Endothelial cell of umbilical vein (primary cell): ENCODE measurements around the gene SNX10. TPM values are rescaled to one million over a fixed set of nuclear protein-coding genes. Genes with fewer than 3 reads are reported as not detected.
A peak's percentile ranks its signal among the peaks of the same experiment; 100 is the strongest.

Experiments
- BruUV-seq: library from RNA; stranded (reverse); fragments of 400-500 nt; replicated peaks from 2 replicates; lab custom pipeline; 2021; lab: Mats Ljungman, UMichigan
- CTCF ChIA-PET: fragments of 300-600, 350-600 bp; sonication (Branson Sonifier 250); formaldehyde crosslinking; loops from one replicate; lab custom pipeline; 2021; ENCODE audit warnings: antibody characterized with exemption, inconsistent platforms; lab: Charles Lee
- POLR2A ChIA-PET: fragments of 300-600, 350-600 bp; sonication (Branson Sonifier 250); formaldehyde crosslinking; loops from one replicate; lab custom pipeline; 2021; ENCODE audit warnings: antibody characterized with exemption, inconsistent platforms; lab: Charles Lee
- DNase-seq: peaks from one replicate; pipeline ENCODE4 v3.0.0-alpha.2; 2011; ENCODE audit warnings: low read depth, low spot score
- FAIRE-seq: peaks from 2 replicates; lab custom pipeline; 2011; peaks lifted over from hg19 to GRCh38; lab: Jason Lieb, UNC
- H2AFZ ChIP-seq: 2 replicates; pipeline ENCODE4 v1.6.0; 2012; ENCODE audit warnings: low read depth, low read length, control low read depth, inconsistent platforms
- H3K27ac ChIP-seq: 2 replicates; pipeline ENCODE4 v1.5.1; 2011; ENCODE audit warnings: low read depth, mild to moderate bottlenecking, control low read depth, low read length, moderate library complexity; ENCODE audit not compliant: insufficient read depth
- H3K27me3 ChIP-seq, 2 experiments: 2 replicates each; pipeline versions ENCODE4 v1.6.0 to v1.6.1; 2011; ENCODE audit warnings: low read length in 2 of 2, mixed read lengths in 1 of 2; ENCODE audit not compliant: control insufficient read depth in 2 of 2, insufficient read depth in 2 of 2
- H3K36me3 ChIP-seq, 2 experiments: 2 replicates in 1 of 2; 3 replicates in 1 of 2; pipeline ENCODE4 v1.5.1; 2011; ENCODE audit warnings: low read length in 2 of 2, mild to moderate bottlenecking in 1 of 2, moderate library complexity in 1 of 2; ENCODE audit not compliant: control insufficient read depth in 2 of 2, insufficient read depth in 2 of 2; ENCODE audit errors: extremely low read depth in 1 of 2
- H3K4me1 ChIP-seq: 3 replicates; pipeline ENCODE4 v1.5.1; 2011; ENCODE audit warnings: mild to moderate bottlenecking, low read length; ENCODE audit not compliant: control insufficient read depth, insufficient read depth; ENCODE audit errors: extremely low read depth
- H3K4me2 ChIP-seq: 2 replicates; pipeline ENCODE4 v1.6.1; 2011; ENCODE audit warnings: low read length, control low read depth, mixed read lengths; ENCODE audit not compliant: insufficient read depth
- H3K4me3 ChIP-seq, 3 experiments: fragments of 200-600 bp in 1 of 3; sonication (generic), shearing (Covaris generic) in 1 of 3; replicated peaks in 1 of 3; 2 replicates each; pipeline ENCODE4 v1.5.1; 2011 to 2016; ENCODE audit warnings: control low read depth in 3 of 3, low read length in 3 of 3, mild to moderate bottlenecking in 2 of 3, inconsistent platforms in 1 of 3, low read depth in 1 of 3, moderate library complexity in 1 of 3; ENCODE audit not compliant: insufficient read depth in 1 of 3
- H3K79me2 ChIP-seq: 2 replicates; pipeline ENCODE4 v1.6.0; 2012; ENCODE audit warnings: low read length, inconsistent platforms; ENCODE audit not compliant: control insufficient read depth, insufficient read depth
- H3K9ac ChIP-seq: replicated peaks from 2 replicates; pipeline ENCODE3; 2011; ENCODE audit warnings: low read length, control low read depth; ENCODE audit not compliant: insufficient read depth; ENCODE audit errors: extremely low read depth
- H3K9me1 ChIP-seq: replicated peaks from 3 replicates; pipeline ENCODE4 v1.6.0; 2011; ENCODE audit warnings: mild to moderate bottlenecking, low read length; ENCODE audit not compliant: control insufficient read depth, insufficient read depth; ENCODE audit errors: extremely low read depth
- H3K9me3 ChIP-seq: replicated peaks from 2 replicates; pipeline ENCODE4 v1.5.1; 2012; ENCODE audit warnings: low read length, inconsistent platforms; ENCODE audit not compliant: control insufficient read depth, insufficient read depth
- H4K20me1 ChIP-seq: replicated peaks from 2 replicates; pipeline ENCODE3; 2011; ENCODE audit warnings: mild to moderate bottlenecking, low read length; ENCODE audit not compliant: control insufficient read depth, insufficient read depth; ENCODE audit errors: extremely low read depth
- EZH2 ChIP-seq: IDR thresholded peaks from 2 replicates; pipeline ENCODE4 v1.6.1; 2012; ENCODE audit warnings: borderline replicate concordance, low read depth, mild to moderate bottlenecking, moderate library complexity, low read length, inconsistent platforms; ENCODE audit not compliant: severe bottlenecking
- FOS ChIP-seq: IDR thresholded peaks from 2 replicates; pipeline ENCODE4 v1.6.1; 2011; ENCODE audit warnings: mild to moderate bottlenecking, low read length, moderate library complexity, borderline replicate concordance; ENCODE audit not compliant: insufficient read depth
- GATA2 ChIP-seq: IDR thresholded peaks from 2 replicates; pipeline ENCODE4 v1.7.0; 2011; ENCODE audit warnings: low read depth, mild to moderate bottlenecking, moderate library complexity, mixed read lengths, low read length; ENCODE audit not compliant: insufficient read length, insufficient read depth
- JUN ChIP-seq: IDR thresholded peaks from 2 replicates; pipeline ENCODE4 v1.6.1; 2011; ENCODE audit warnings: borderline replicate concordance, low read depth; ENCODE audit not compliant: insufficient read length, insufficient read depth
- MYC ChIP-seq: IDR thresholded peaks from one replicate; pipeline ENCODE4 v1.6.1; 2011; ENCODE audit warnings: mild to moderate bottlenecking, low read depth, low read length
- POLR2A ChIP-seq: IDR thresholded peaks from 2 replicates; pipeline ENCODE4 v1.6.1; 2012; ENCODE audit warnings: low read depth, mild to moderate bottlenecking, control low read depth, low read length
- POLR2AphosphoS5 ChIP-seq: IDR thresholded peaks from 2 replicates; pipeline ENCODE4 v1.6.1; 2012; ENCODE audit warnings: low read depth, mild to moderate bottlenecking, control low read depth, low read length, moderate library complexity; ENCODE audit not compliant: insufficient read depth
- dilution Hi-C: fragments of 300-500 bp; cut with MboI; formaldehyde crosslinking; loops from one replicate; pipeline ENCODE4 v1.15.0; 2019; ENCODE audit warnings: low sequenced_read_pairs; ENCODE audit not compliant: extremely low pct_ligation_motif_present
- intact Hi-C: fragments of 100-400 bp; cut with micrococcal nuclease; formaldehyde crosslinking; loops from one replicate; pipeline ENCODE4 v1.10.0; 2022
- polyA plus RNA-seq, 4 experiments: library from polyadenylated mRNA; depleted of rRNA in 3 of 4; stranded (reverse) in 3 of 4; unstranded in 1 of 4; fragments of >200 nt; gene quantifications; 2 replicates each; pipeline versions ENCODE4 v1.2.1 to v1.2.3, GENCODE V29; 2011 to 2012; ENCODE audit warnings: missing spikeins in 1 of 4
- total RNA-seq: library from RNA; stranded (reverse); gene quantifications from 2 replicates; pipeline ENCODE4 v1.2.3, GENCODE V29; 2021
- TF ChIP-seq, protein P1 (sequence below), 2 donors: IDR thresholded peaks; 1 replicate in 1 of 2; 2 replicates in 1 of 2; pipeline ENCODE4 v1.5.1; 2011; ENCODE audit warnings: low read length in 2 of 2, mild to moderate bottlenecking in 2 of 2, moderate library complexity in 2 of 2, control low read depth in 1 of 2, inconsistent platforms in 1 of 2, low read depth in 1 of 2; ENCODE audit not compliant: insufficient read depth in 1 of 2; ENCODE audit errors: extremely low read depth in 1 of 2
- TF ChIP-seq, protein P2 (sequence below): IDR thresholded peaks from 2 replicates; pipeline ENCODE4 v1.6.1; 2011; ENCODE audit not compliant: insufficient read depth, insufficient read length

SNX10 gene
- total and polyA plus RNA-seq, 2 donors (not counting 3 experiments of a cell fraction or from before 2014, with no cell fraction given) = 0.25 to 0.80 TPM

DNA sequence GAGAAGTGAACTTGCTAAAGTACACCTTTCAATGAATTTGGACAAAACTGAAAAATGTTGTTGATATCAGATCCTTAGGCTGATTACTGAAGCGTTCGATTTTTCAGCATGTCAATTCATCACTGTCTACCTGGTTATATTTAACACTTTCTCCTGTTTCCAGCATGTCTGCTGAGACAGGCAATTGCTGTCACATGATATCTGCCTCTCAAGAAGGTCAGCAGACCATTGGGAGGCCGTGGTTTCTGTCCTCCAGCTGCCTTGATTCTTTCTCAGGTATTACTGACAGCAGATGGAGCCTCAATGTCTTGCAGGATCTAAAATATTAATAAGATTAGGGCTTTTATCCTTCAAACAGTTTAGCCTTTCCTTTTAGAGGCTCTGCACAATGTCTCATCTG, 127.5 kb downstream of the SNX10 start:
- H3K27me3 ChIP-seq = no peaks in the 10 kb centered on the region
- H3K4me3 ChIP-seq = no peak overlapping the region
- no peaks in the 10 kb centered on the region for H3K36me3 ChIP-seq
- POLR2A ChIA-PET = no interaction called here
- dilution Hi-C loops (no loop called here), intact Hi-C loops (loop anchor here (5.0 kb wide), 1 partner anchor 743 kb away; no protein-coding TSS in a partner anchor)
- H3K9ac ChIP-seq = no peak overlapping the region
- BruUV-seq = no TSS peak
- H3K79me2 ChIP-seq = no peaks in the 10 kb centered on the region
- H3K4me1 ChIP-seq = peaks cover 23% of the 10 kb centered on the region
- CTCF ChIA-PET = no interaction called here
- no peak for TF ChIP-seq POLR2AphosphoS5
- TF ChIP-seq FOS = no peak
- no peak for TF ChIP-seq POLR2A
- TF ChIP-seq GATA2 = no peak
- no peak for TF ChIP-seq MYC
- no peak for TF ChIP-seq EZH2
- TF ChIP-seq, protein P1, sequence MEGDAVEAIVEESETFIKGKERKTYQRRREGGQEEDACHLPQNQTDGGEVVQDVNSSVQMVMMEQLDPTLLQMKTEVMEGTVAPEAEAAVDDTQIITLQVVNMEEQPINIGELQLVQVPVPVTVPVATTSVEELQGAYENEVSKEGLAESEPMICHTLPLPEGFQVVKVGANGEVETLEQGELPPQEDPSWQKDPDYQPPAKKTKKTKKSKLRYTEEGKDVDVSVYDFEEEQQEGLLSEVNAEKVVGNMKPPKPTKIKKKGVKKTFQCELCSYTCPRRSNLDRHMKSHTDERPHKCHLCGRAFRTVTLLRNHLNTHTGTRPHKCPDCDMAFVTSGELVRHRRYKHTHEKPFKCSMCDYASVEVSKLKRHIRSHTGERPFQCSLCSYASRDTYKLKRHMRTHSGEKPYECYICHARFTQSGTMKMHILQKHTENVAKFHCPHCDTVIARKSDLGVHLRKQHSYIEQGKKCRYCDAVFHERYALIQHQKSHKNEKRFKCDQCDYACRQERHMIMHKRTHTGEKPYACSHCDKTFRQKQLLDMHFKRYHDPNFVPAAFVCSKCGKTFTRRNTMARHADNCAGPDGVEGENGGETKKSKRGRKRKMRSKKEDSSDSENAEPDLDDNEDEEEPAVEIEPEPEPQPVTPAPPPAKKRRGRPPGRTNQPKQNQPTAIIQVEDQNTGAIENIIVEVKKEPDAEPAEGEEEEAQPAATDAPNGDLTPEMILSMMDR (IDR thresholded peaks at IDR 0.05; ENCODE audit: extremely low read depth in 1 of 2, insufficient read depth in 1 of 2, low read depth in 1 of 2, low read length in 2 of 2) = no peak
- TF ChIP-seq, protein P2, sequence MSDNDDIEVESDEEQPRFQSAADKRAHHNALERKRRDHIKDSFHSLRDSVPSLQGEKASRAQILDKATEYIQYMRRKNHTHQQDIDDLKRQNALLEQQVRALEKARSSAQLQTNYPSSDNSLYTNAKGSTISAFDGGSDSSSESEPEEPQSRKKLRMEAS = no peak
- TF ChIP-seq JUN = no peak
- no peaks in the 10 kb centered on the region for H4K20me1 ChIP-seq
- no peak overlapping the region for H2AFZ ChIP-seq
- H3K9me1 ChIP-seq = no peaks in the 10 kb centered on the region
- no peaks in the 10 kb centered on the region for H3K9me3 ChIP-seq
- DNase-seq = no peak
- H3K27ac ChIP-seq = no peak overlapping the region
- peak; percentile 26 for FAIRE-seq
- no peak overlapping the region for H3K4me2 ChIP-seq
